Spleen (tissue), 7 donors: Measurements from ENCODE around the gene CD164.

ENCODE experiments used
- POLR2A ChIP-seq, 3 donors: fragments of 450-650 bp; IDR thresholded peaks; one replicate each; pipeline ENCODE4 v1.5.1; 2017; ENCODE audit warnings: antibody characterized with exemption in 3 of 3, mild to moderate bottlenecking in 1 of 3
- TF ChIP-seq, protein P1 (sequence below), 11 experiments: fragments of 200-600 bp in 7 of 11; fragments of 450-650 bp in 4 of 11; sonication (generic) in 4 of 11; IDR thresholded peaks in 8 of 11; conservative IDR thresholded peaks in 3 of 11; 1 replicate in 7 of 11; 2 replicates in 4 of 11; pipeline versions ENCODE4 v1.4.0 to v1.8.0; 2016 to 2021; ENCODE audit warnings: antibody characterized with exemption in 11 of 11, inconsistent platforms in 4 of 11, mild to moderate bottlenecking in 1 of 11
- donor health status: DM: no; HTN: no; CAD: no; lungs with moderate emphysema.
- donor health status: DM: no; HTN: no; CAD: no.
- donor health status: DM: no; HTN: no; CAD: no.

GRCh38 chr6:109343518-109343917, 38.7 kb downstream of the CD164 start:
- TF ChIP-seq, protein P1, sequence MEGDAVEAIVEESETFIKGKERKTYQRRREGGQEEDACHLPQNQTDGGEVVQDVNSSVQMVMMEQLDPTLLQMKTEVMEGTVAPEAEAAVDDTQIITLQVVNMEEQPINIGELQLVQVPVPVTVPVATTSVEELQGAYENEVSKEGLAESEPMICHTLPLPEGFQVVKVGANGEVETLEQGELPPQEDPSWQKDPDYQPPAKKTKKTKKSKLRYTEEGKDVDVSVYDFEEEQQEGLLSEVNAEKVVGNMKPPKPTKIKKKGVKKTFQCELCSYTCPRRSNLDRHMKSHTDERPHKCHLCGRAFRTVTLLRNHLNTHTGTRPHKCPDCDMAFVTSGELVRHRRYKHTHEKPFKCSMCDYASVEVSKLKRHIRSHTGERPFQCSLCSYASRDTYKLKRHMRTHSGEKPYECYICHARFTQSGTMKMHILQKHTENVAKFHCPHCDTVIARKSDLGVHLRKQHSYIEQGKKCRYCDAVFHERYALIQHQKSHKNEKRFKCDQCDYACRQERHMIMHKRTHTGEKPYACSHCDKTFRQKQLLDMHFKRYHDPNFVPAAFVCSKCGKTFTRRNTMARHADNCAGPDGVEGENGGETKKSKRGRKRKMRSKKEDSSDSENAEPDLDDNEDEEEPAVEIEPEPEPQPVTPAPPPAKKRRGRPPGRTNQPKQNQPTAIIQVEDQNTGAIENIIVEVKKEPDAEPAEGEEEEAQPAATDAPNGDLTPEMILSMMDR (IDR thresholded peaks at IDR 0.05 in 8 of 11, conservative IDR thresholded peaks at IDR 0.05 in 3 of 11) = no peak
- TF ChIP-seq POLR2A (IDR thresholded peaks at IDR 0.05) = no peak
